Measurements from ENCODE around the gene PHGDH.

PHGDH gene

DNA sequence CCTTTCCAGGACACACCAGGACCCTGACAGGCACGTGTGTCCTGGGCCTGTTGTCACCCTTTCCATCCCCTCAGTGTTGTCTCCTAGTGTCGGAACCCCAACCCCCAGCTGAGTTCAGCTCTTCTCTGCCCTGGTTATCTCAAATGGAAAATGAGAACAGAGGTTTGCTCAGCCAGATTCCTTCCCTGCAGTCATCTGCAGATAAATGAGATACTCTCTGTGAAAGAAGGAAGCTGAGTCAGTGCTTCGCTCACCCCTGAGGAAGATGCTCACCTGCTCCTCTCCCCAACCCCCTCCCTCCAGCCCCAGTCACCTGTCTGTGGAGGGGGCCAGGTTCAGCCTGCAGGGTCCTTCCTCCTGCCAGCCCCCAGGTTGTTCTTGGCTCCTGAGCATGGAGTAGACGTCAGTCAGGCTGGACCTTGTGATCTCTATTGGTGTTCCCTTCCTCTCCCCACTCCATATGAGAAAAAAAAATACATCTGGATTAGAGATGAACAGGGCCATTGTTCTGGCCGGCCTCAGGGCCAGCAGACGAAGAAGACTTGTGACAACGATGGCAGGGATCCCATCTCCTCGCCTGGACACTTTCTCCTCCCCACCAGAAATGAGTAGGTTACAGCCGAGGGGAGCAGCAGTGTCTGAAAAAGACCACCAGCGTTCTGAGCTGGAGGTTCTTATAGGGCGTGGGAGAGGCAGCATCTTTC, 20.9 kb downstream of the PHGDH start:
- DNase-seq (ENCODE audit: low spot score) = no peak

DNA sequence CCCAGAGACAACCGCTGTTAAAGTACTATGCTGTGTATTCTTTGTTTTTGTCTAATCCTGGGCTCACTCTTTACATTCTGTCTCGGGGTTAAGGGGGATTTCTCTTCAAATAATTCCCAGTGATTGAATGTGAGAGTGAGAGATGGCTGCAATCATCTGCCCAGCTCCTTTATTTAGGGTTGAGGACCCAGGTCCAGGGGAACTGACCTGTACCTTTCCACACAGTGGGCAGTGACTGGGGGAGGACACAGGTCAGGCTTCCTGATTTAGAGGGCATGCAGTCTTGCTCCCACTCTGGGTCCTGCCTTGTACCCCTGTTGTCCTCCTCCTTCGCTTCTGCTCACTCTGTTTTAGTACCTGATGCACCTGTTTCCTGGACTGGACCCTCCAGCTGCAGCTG, 22.0 kb downstream of the PHGDH start:
- no peak for DNase-seq (ENCODE audit: low spot score)

DNA sequence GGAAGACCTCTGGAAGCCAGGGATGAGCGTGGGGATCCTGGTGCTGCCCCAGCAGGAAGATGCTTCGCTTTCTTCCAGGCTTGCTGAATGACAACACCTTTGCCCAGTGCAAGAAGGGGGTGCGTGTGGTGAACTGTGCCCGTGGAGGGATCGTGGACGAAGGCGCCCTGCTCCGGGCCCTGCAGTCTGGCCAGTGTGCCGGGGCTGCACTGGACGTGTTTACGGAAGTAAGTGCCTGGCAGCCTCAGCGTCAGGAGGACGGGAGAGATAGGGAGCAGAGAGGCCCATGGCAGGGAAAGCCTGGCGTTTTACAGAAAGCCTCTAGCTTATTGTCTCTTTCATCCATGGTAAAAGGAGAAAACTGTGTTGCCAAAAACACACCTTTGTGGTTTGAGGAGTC, 23.5 kb downstream of the PHGDH start:
- no peak for DNase-seq (ENCODE audit: low spot score)

DNA sequence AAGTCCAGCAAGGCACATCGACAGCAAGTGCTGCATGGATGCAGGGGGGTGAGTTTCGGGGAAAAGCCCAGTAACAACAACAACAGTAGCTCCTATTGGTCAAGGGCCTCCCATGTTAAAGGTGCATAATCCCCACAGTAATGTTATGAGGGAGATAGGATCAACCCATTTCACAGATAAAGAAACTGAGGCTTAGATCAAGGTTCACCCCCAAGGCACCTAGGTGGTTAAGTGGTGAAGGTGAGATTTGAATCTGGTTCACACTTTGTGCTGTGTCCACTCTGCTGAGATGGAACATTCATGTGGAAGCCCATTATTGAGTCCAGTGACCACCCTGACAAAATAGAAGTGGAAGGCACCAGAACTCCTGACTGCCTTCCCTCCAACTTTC, 24.9 kb downstream of the PHGDH start:
- DNase-seq (ENCODE audit: low spot score) = no peak

DNA sequence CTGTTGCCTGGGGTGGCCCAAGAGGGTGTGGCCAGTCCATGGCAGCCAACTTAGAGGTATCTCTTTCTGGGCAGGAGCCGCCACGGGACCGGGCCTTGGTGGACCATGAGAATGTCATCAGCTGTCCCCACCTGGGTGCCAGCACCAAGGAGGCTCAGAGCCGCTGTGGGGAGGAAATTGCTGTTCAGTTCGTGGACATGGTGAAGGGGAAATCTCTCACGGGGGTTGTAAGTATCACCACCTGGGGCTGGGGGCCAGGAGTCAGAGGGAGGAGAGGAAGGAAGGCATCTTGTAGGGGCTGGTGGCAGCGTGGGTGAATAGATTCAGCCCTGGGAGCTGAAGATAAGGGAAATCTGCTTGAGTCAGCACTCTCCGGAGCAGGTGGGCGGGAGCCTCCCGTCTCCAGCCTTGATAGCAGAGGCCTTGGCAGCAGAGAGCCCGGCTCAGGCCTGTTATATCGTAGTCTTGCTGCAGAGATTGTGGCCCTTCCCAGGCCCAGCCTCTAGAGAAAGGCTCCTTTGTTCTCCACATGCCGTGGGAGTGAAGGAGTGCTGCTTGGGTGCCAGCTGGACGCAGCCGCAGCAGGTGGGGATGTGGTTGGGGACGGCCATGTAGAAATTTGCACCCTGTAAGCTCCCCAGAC, 25.4 kb downstream of the PHGDH start:
- no peak for DNase-seq (ENCODE audit: low spot score)

DNA sequence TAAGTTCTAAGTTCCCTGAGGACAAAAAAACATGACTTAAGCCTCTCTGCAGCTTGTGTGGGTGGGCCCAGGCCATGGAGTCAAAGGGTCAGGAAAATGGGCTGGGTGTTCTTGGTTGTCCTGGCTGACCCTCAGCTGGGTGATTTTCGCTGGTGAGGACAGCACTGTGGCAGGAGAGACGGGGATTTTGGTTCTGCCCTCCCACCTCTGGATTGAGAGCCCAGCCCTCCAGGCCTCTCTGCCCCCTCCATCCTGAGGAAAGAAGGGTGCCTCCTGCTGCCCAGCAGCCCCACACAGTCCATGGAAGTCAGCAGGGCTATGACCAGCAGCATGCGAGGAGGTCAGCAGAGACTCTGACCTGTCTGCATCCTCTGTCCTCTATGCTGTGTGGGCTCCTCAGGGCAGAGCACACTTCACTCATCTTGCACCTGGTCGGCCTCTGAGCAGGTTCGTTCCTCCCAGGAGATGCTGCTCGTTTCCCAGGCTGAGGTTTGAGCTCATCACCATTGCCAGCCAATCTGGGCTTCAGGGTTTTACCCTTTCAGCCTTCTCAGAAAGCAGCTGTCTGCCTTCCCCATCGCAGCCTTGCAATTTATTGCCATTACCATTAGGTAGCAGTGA, 26.5 kb downstream of the PHGDH start:
- no peak for DNase-seq (ENCODE audit: low spot score)

DNA sequence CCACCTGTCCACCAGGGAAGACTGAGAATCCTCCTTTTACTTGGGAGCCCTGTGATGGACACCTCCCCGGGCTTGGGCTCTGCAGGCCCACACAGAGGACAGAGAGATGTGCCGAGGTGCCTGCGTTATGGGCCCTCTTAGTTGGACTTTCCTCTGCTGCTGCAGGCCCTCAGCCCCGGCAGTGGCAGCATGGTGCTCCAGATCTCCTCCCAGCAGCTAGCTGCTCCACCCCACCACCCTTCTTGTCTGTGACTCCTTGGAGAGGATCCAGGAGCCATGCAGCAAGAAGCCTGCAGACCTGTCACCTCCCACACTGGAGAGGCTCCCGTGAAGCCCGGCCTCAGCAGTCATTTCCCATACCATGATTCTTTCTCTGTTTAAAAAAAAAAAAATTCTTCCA, 27.4 kb downstream of the PHGDH start:
- DNase-seq (ENCODE audit: low spot score) = no peak

DNA sequence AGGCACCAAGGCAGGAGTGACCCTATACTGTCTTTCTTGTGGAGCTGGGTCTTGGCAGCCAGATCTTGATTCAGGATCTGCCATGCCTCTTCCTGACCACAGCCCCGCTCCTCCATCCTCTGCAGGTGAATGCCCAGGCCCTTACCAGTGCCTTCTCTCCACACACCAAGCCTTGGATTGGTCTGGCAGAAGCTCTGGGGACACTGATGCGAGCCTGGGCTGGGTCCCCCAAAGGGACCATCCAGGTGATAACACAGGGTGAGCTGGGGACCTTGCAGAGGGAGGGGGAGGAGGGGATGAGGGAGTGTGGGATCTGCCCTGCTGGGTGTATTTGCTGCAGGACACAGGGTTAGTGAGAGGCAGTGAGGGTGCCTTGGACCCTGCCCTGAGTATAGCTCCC, 28.5 kb downstream of the PHGDH start:
- no peak for DNase-seq (ENCODE audit: low spot score)

DNA sequence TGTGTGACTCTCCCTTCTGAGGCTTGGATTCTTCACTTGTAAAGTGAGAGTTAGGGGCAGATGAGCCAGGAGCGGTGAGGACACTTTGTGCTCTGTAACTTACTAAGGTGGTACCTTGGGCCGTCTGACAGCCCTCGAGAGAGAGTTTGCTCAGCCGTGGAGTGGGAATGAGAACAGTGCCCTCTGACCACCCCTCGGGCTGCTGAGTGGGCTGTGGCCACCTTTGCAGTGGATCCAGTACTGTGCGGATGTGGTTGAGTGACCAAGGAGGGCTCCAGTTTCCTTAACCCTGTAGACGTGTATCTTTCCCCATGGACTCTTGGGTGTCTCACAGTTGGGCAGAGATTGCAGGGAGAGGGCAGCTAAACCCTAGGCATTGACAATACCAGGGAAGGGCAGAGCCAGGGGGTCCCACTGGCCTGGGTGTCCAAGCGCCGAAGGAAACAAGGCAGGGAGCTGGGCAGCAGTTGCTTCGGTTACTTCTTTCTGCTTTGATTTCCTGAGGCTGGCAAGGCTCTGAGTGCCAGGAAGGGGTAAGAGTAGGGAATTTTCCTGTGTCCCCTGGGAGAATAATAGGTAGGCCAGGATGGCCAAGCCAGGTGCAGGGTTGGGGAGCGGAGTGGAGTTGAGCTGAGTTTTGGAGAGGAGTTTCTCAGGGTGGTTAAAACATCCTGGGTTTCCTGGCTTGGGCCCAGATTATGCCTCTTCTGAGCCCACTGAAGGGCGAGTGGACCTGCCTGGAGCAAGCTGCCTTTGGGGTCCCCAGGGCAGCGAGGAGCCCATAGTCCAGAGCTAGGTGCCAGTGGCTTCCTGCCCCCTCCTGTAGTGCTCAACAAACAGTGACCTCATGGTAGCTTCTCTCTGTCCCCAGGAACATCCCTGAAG, 29.4 kb downstream of the PHGDH start:
- DNase-seq (ENCODE audit: low spot score) = no peak

DNA sequence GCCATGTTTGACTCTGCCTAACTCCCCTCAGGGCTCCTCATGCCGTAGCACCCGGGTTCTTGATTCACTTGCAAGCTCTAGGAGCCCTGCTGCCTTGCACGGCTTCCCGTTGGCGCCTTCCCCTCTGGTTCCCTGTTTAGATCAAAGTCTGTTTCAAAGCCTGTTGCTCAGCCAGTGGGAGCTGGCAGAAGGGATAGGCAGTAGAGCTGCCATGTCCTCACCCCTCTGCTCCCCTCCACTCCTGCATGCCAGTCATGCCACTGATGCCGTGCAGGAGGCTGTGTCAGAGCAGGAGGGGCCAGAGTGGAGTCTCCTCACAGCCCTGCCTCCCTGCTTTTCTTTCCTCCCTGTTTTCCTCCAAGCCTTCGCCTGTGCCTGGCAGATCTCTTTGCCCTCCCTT, 30.5 kb downstream of the PHGDH start:
- DNase-seq (ENCODE audit: low spot score) = no peak

DNA sequence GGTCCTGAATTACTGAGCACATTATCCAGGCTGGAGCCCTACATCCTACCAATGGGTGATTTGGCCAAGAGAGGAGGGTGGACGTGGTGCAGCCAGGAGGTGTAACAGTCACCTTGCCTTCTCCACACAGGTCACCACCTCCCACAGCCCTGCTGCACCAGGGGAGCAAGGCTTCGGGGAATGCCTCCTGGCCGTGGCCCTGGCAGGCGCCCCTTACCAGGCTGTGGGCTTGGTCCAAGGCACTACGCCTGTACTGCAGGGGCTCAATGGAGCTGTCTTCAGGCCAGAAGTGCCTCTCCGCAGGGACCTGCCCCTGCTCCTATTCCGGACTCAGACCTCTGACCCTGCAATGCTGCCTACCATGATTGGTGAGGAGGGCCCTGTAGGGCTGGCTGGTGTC, 30.9 kb downstream of the PHGDH start:
- DNase-seq (ENCODE audit: low spot score) = no peak

DNA sequence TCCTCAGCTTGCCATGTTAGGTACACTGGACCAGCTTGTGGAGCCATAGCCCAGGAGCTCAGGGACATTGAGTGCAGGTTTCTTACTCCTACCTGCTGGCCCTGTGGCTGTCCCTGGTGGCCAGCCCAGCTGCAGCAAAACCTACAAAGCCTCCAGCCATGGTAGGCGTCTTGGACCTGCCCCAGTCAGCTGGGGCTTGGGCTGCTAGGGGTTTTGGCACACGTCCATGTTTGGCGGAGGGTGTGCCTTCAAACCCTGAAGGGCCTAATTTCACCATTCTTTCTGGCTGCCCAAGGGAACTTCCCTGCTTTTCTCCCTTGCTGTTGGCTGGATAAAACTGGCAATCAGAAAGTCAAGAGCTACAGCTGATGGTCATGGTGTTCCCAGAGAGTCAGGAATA, 31.6 kb downstream of the PHGDH start:
- peak; percentile 21 for DNase-seq (ENCODE audit: low spot score)

DNA sequence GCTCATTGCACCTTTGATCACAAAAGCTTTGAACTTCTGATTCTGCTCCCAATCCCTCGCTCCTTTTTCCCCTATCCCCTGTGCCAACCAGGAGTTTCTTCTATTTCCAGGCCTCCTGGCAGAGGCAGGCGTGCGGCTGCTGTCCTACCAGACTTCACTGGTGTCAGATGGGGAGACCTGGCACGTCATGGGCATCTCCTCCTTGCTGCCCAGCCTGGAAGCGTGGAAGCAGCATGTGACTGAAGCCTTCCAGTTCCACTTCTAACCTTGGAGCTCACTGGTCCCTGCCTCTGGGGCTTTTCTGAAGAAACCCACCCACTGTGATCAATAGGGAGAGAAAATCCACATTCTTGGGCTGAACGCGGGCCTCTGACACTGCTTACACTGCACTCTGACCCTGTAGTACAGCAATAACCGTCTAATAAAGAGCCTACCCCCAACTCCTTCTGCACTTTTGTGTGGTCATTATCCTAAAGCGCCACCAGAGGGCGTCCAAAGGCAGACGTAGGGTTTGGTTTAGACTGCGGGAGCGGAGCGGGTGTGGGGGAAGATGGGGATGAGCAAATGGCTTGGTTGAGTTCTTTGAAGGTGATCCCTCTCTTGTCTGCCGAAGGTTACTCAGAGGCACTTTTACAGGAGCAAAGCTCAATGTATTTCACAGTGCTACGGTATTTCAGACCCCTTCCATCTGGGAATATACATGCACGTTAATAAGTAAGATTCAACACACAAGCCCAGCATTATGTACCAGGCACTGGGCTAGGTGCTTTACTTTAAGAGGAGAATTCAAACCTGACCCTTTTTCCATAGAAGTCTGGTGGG, 32.3 kb downstream of the PHGDH start:
- peak; percentile 82 for DNase-seq (ENCODE audit: low spot score)

DNA sequence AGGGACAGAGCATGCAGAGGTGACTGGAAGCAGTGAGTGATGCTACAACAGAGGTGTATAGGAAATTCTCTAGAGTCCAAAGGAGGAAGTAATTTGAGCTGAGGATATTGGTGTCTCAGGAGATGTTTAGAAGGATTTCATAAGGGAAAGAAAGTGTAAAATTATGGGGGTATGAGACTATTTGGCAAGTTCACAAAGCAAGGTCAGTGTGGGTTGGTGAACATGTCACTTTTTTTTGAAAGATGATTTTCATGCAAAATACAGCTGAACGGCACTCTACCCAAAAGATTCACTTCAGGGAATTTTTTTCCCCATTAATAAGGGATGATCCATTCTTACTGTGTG, 32.8 kb downstream of the PHGDH start:
- DNase-seq (ENCODE audit: low spot score) = no peak

DNA sequence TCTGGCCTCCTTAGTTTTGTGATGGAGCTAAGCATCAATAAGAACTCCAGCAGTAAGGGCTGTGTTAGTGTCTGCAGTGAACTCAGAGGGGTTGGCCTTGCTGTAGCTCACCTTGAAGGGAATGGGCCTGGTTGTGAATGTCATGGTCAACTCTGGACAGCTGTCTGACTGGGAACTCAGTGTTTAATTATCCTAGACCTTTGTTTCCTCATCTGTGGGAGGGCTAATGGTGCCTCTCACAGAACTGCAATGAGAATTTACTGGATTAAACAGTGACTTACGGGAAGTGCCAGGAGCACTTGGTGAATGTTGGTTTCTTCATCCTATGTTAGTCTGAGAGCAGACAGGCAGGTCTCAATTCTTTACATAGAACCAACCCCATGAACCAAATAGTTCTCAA, 33.3 kb downstream of the PHGDH start:
- DNase-seq (ENCODE audit: low spot score) = no peak

DNA sequence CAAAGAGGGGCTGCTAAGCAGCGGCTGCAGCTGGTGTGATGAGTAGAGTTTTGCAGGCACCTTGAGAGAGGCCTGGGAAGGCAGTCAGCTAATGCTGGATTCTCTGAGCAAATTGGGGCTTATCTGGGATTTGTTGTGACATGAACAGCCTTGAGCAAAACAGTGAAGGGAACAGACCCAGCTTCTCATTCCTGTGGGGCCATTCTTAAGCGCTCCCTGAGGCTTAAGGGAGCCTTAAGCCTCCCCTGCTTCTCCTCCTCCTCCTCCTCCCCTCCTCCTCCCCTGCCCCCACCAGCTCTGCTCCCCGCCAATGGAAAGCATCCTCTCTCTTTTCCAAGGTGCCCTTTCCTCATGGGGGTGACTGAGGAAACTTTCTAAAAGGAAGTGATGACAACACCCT, 35.7 kb downstream of the PHGDH start:
- no peak for DNase-seq (ENCODE audit: low spot score)

DNA sequence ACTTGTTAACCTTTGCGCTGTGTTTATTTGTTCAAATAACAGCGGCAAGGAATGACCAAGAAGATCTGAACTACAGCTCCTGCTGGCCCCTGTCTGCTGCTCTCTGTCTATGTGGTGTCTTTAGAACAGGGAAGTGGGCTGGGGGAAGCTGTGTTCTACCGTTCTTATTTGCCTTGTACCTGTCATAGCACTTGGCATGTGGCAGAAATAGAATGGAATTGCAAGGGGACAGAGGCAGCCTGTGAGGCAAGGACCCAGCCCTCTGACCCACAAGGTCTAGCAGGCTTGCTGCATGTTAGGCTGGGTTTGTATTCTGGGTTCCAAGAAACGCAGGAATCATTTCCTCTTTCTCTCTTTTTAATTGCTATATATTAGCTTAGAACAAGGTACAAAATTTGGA, 36.3 kb downstream of the PHGDH start:
- DNase-seq (ENCODE audit: low spot score) = no peak

DNA sequence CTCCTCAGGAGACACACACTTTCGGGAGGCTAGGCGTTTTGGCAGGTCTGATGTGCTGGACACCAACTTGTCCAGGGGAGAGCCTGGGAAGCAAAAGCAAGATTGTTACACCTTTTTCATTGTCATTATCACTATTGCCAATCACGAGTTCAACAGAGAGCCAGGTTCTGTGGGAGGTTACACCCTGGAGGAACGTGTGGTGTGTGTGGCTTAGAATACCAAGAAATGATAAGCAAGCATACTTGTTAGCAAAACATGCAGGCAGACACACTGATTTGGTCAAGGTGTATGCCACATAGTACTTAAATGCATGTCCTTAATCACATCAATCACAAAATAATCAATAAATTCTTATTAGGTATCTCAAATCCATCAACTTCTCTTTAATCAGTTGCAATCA, 40.9 kb downstream of the PHGDH start:
- DNase-seq (ENCODE audit: low spot score) = no peak

DNA sequence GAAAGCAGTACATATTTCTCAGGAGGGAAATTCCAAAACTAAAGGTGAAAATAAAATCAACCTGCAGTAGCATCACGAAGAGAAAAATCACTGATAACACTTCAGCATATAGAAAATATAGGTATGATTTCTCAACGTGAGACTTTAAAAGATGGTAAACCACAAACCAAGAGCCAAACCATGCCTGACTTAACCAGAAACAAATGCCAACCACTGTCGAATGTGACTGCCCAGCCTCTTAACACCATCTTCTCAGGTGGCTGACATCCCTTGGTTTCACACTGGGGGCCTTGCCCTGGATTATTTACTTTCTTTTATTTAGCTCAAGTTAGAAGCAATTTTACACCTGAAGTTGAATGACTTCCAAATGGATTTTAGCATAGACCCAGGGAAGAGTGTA, 46.9 kb downstream of the PHGDH start:
- no peak for DNase-seq (ENCODE audit: low spot score)

DNA sequence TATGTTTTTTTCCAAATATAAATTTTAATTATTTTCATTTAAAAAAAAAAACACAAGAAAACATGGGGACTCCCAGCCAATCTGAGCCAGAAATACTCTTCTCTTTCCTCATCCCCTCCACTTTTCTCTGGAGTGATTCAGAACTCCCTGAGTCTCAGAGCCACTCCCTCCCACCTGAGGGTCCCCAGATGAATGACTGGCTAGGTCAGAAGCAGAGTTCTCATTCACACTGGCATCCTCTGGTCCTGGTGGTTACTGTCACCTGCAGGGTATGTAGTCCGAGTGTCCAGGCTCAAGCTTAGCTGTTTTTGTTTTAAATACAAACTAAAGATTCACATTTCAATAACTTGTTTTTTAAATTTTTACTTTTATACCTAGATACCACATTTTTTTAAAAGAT, 50.7 kb downstream of the PHGDH start:
- DNase-seq (ENCODE audit: low spot score) = no peak

DNA sequence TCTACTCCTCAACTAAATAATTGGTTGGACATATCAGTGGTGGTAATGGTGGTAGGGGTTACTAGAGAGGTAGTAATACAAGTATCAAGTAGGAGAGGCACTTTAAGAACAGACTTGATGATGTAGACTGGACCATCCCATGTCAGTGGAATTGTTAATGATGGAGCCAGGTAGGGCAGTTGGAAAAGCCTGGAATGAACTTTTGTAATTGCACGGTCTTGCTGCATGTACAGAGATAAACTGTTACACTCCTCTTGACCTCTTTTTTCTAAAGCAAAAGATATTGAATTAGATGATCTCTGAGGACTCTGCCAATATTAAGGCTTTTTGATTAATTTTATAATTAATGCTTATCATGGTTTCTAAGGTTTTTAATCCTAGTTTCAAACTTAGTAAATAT, 51.2 kb downstream of the PHGDH start:
- no peak for DNase-seq (ENCODE audit: low spot score)

DNA sequence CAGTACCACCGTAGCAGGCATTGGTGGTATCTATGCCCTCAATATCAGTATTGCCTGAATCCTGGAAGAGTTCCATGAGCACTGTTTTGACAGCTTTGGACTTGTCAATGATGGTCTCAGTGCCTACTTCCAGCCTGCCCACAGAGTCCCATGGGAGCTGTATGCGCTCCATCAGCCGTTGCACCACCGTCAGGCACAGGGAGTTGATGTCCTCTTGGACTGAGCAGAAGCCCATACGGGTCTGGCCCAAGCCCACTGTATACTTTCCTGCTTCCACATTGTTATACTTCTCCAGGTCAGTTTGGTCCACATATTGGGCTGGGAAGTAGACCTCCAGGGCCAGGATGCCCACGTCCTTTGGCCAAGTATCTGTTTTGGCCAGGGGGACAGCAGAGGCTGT, 52.5 kb downstream of the PHGDH start:
- no peak for DNase-seq (ENCODE audit: low spot score)
